ENCODE measurements around the gene FNDC8. TPM values are rescaled to one million over a fixed set of nuclear protein-coding genes. Genes with fewer than 3 reads are reported as not detected.
A peak's percentile ranks its signal among the peaks of the same experiment; 100 is the strongest.

The FNDC8 gene
- total and polyA plus RNA-seq, 9 of the 15 experiments (the other 6 are each of a cell fraction or from before 2014, with no cell fraction given), result 0.04 TPM; not detected in 8

DNA sequence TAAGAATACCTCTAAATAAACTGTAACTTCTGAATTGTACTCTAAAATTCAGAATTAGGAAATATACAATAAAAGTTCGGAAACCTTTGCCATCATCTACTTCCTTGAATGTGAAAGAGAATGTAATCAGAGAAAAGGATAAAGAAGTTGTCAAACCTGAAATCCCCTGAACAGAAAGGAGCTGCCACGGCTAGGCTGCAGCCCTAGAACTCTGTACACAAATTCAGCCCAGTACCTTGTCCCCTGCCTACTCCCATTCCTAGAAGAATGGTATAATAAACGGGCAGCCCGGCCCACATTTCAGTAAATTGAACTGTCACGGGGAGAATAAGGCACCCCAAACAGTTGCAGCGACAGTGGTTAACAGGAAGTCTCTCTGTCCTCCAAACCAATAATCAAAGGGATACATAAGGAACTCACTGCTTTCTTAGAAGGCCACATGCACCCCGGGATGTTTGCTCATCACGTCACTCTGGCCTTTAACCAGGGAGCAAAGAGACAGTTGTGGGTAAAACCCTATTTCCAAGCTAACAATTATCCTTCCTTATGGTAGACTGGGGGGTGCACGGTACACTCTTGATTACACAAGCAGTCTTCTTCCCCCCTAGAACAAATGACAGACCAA, 33.6 kb upstream of the FNDC8 start (continued):
- TF ChIP-seq, protein P1, sequence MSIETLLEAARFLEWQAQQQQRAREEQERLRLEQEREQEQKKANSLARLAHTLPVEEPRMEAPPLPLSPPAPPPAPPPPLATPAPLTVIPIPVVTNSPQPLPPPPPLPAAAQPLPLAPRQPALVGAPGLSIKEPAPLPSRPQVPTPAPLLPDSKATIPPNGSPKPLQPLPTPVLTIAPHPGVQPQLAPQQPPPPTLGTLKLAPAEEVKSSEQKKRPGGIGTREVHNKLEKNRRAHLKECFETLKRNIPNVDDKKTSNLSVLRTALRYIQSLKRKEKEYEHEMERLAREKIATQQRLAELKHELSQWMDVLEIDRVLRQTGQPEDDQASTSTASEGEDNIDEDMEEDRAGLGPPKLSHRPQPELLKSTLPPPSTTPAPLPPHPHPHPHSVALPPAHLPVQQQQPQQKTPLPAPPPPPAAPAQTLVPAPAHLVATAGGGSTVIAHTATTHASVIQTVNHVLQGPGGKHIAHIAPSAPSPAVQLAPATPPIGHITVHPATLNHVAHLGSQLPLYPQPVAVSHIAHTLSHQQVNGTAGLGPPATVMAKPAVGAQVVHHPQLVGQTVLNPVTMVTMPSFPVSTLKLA (conservative IDR thresholded peaks at IDR 0.05), result 0 out of 4 replicates have a peak, but pooled peaks of 1 of the 2 experiments have one; percentile 31
- TF ChIP-seq ZNF143 (CRISPR knock-in tag; IDR thresholded peaks at IDR 0.05), result no peak
- TF ChIP-seq KLF1 (tag; IDR thresholded peaks at IDR 0.05), result 0 out of 2 replicates have a peak, but pooled peaks have one; percentile 24
- no peak for TF ChIP-seq KHSRP (IDR thresholded peaks at IDR 0.05)
- TF ChIP-seq, protein P2, sequence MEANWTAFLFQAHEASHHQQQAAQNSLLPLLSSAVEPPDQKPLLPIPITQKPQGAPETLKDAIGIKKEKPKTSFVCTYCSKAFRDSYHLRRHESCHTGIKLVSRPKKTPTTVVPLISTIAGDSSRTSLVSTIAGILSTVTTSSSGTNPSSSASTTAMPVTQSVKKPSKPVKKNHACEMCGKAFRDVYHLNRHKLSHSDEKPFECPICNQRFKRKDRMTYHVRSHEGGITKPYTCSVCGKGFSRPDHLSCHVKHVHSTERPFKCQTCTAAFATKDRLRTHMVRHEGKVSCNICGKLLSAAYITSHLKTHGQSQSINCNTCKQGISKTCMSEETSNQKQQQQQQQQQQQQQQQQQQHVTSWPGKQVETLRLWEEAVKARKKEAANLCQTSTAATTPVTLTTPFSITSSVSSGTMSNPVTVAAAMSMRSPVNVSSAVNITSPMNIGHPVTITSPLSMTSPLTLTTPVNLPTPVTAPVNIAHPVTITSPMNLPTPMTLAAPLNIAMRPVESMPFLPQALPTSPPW (CRISPR knock-in tag; IDR thresholded peaks at IDR 0.05), result no peak
- TF ChIP-seq SPI1 (IDR thresholded peaks at IDR 0.05; ENCODE audit: borderline replicate concordance, low read depth, low read length), result 0 out of 2 replicates have a peak, but pooled peaks have one; percentile 24
- no peak for TF ChIP-seq NFXL1 (CRISPR knock-in tag; IDR thresholded peaks at IDR 0.05)
- TF ChIP-seq ZNF696 (CRISPR knock-in tag; conservative IDR thresholded peaks at IDR 0.05), result no peak
- no peak for TF ChIP-seq EHMT2 (IDR thresholded peaks at IDR 0.05)
- TF ChIP-seq, protein P3, sequence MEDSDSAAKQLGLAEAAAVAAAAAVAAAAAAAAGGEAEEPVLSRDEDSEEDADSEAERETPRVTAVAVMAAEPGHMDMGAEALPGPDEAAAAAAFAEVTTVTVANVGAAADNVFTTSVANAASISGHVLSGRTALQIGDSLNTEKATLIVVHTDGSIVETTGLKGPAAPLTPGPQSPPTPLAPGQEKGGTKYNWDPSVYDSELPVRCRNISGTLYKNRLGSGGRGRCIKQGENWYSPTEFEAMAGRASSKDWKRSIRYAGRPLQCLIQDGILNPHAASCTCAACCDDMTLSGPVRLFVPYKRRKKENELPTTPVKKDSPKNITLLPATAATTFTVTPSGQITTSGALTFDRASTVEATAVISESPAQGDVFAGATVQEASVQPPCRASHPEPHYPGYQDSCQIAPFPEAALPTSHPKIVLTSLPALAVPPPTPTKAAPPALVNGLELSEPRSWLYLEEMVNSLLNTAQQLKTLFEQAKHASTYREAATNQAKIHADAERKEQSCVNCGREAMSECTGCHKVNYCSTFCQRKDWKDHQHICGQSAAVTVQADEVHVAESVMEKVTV (CRISPR knock-in tag; IDR thresholded peaks at IDR 0.05), result no peak
- TF ChIP-seq FOXP1 (CRISPR knock-in tag; IDR thresholded peaks at IDR 0.05), result no peak
- no peak for TF ChIP-seq TRIM28 (IDR thresholded peaks at IDR 0.05)
- TF ChIP-seq, protein P4, sequence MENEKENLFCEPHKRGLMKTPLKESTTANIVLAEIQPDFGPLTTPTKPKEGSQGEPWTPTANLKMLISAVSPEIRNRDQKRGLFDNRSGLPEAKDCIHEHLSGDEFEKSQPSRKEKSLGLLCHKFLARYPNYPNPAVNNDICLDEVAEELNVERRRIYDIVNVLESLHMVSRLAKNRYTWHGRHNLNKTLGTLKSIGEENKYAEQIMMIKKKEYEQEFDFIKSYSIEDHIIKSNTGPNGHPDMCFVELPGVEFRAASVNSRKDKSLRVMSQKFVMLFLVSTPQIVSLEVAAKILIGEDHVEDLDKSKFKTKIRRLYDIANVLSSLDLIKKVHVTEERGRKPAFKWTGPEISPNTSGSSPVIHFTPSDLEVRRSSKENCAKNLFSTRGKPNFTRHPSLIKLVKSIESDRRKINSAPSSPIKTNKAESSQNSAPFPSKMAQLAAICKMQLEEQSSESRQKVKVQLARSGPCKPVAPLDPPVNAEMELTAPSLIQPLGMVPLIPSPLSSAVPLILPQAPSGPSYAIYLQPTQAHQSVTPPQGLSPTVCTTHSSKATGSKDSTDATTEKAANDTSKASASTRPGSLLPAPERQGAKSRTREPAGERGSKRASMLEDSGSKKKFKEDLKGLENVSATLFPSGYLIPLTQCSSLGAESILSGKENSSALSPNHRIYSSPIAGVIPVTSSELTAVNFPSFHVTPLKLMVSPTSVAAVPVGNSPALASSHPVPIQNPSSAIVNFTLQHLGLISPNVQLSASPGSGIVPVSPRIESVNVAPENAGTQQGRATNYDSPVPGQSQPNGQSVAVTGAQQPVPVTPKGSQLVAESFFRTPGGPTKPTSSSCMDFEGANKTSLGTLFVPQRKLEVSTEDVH (IDR thresholded peaks at IDR 0.05; ENCODE audit: low read depth, partially characterized antibody), result peak; percentile 21
- no peak for TF ChIP-seq SRSF7 (optimal IDR thresholded peaks at IDR 0.05; ENCODE audit: low read depth, low read length)
- 0 out of 4 replicates have a peak, but pooled peaks of 1 of the 2 experiments have one; percentile 7 for TF ChIP-seq MAZ (CRISPR knock-in tag; conservative IDR thresholded peaks at IDR 0.05 in 1 of 2, IDR thresholded peaks at IDR 0.05 in 1 of 2)
- no peak for TF ChIP-seq RNF2 (IDR thresholded peaks at IDR 0.05)
- TF ChIP-seq, protein P5, sequence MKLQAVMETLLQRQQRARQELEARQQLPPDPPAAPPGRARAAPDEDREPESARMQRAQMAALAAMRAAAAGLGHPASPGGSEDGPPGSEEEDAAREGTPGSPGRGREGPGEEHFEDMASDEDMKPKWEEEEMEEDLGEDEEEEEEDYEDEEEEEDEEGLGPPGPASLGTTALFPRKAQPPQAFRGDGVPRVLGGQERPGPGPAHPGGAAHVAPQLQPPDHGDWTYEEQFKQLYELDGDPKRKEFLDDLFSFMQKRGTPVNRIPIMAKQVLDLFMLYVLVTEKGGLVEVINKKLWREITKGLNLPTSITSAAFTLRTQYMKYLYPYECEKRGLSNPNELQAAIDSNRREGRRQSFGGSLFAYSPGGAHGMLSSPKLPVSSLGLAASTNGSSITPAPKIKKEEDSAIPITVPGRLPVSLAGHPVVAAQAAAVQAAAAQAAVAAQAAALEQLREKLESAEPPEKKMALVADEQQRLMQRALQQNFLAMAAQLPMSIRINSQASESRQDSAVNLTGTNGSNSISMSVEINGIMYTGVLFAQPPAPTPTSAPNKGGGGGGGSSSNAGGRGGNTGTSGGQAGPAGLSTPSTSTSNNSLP (IDR thresholded peaks at IDR 0.05; ENCODE audit: borderline replicate concordance, low read depth, low read length), result no peak
